ENCODE results near the gene INHBB.

- TF ChIP-seq CTCF (IDR thresholded peaks at IDR 0.05; ENCODE audit: poor library complexity) (no peak), EZH2 (IDR thresholded peaks at IDR 0.05; ENCODE audit: borderline replicate concordance) (no peak), EZH2phosphoT487 (IDR thresholded peaks at IDR 0.05; ENCODE audit: low read depth, severe bottlenecking, unreplicated experiment) (no peak)
Measured at GRCh38 chr2:120349440-120349921, 3.5 kb downstream of the INHBB start.

Measured in hepatocyte (in vitro differentiated cells).